H1 (cell line): ENCODE results near the gene KCMF1. TPM values are rescaled to one million over a fixed set of nuclear protein-coding genes. Genes with fewer than 3 reads are reported as not detected.

Experiments used
- CTCF ChIA-PET: fragments of 300-600 bp; sonication (Branson Sonifier 250); formaldehyde crosslinking; loops from one replicate; lab custom pipeline; 2021; ENCODE audit not compliant: partially characterized antibody; lab: Charles Lee
- POLR2A ChIA-PET: fragments of 300-600 bp; sonication (Branson Sonifier 250); formaldehyde crosslinking; loops from one replicate; lab custom pipeline; 2021; ENCODE audit warnings: inconsistent platforms; ENCODE audit not compliant: partially characterized antibody; lab: Charles Lee
- DNase-seq, 2 experiments: peaks; one replicate each; pipeline versions ENCODE4 v3.0.0 to v3.0.0-alpha.2; 2010 to 2022; ENCODE audit warnings: low spot score in 2 of 2, low read depth in 1 of 2, mixed read lengths in 1 of 2
- FAIRE-seq: peaks from 2 replicates; lab custom pipeline; 2011; peaks lifted over from hg19 to GRCh38; lab: Jason Lieb, UNC
- H2AFZ ChIP-seq: 2 replicates; pipeline ENCODE4 v1.8.1; 2012; ENCODE audit warnings: low read length, inconsistent platforms
- H2AK5ac ChIP-seq: 2 replicates; pipeline ENCODE4 v1.6.1; 2013; ENCODE audit warnings: low read depth, low read length
- H2BK120ac ChIP-seq: replicated peaks from 2 replicates; pipeline ENCODE3; 2013; ENCODE audit warnings: low read depth, low read length, inconsistent platforms
- H2BK12ac ChIP-seq: 2 replicates; pipeline ENCODE4 v1.6.1; 2013; ENCODE audit warnings: low read depth, low read length
- H2BK15ac ChIP-seq: 2 replicates; pipeline ENCODE4 v1.6.1; 2013; ENCODE audit warnings: low read length
- H2BK20ac ChIP-seq: 2 replicates; pipeline ENCODE4 v1.6.1; 2013; ENCODE audit warnings: low read length
- H2BK5ac ChIP-seq: 2 replicates; pipeline ENCODE4 v1.6.1; 2013; ENCODE audit warnings: low read depth, low read length
- H3K14ac ChIP-seq: 2 replicates; pipeline ENCODE4 v1.6.1; 2013; ENCODE audit warnings: inconsistent platforms; ENCODE audit not compliant: insufficient read length
- H3K18ac ChIP-seq: 2 replicates; pipeline ENCODE4 v1.6.1; 2013; ENCODE audit warnings: low read length; ENCODE audit errors: extremely low read depth
- H3K23ac ChIP-seq: 2 replicates; pipeline ENCODE4 v1.6.1; 2013; ENCODE audit warnings: inconsistent platforms; ENCODE audit not compliant: insufficient read length
- H3K23me2 ChIP-seq: 2 replicates; pipeline ENCODE4 v1.6.1; 2013; ENCODE audit warnings: low read depth, low read length
- H3K27ac ChIP-seq: 2 replicates; pipeline ENCODE4 v1.6.1; 2011; ENCODE audit warnings: low read depth, low read length, inconsistent platforms
- H3K27me3 ChIP-seq, 4 experiments: replicated peaks in 1 of 4; 1 replicate in 1 of 4; 2 replicates in 3 of 4; pipeline versions ENCODE4 v1.6.1 to v1.8.1; 2011 to 2013; ENCODE audit warnings: low read length in 3 of 4, mild to moderate bottlenecking in 3 of 4, inconsistent platforms in 2 of 4, mixed read lengths in 2 of 4, moderate library complexity in 1 of 4; ENCODE audit not compliant: control insufficient read depth in 3 of 4, insufficient read depth in 3 of 4; ENCODE audit errors: extremely low read depth in 1 of 4
- H3K36me3 ChIP-seq, 4 experiments: 2 replicates each; pipeline versions ENCODE4 v1.6.1 to v1.8.1; 2011 to 2013; ENCODE audit warnings: mild to moderate bottlenecking in 4 of 4, low read length in 3 of 4, moderate library complexity in 2 of 4, control low read depth in 1 of 4, inconsistent platforms in 1 of 4; ENCODE audit not compliant: insufficient read depth in 4 of 4, control insufficient read depth in 2 of 4
- H3K4ac ChIP-seq: replicated peaks from 2 replicates; pipeline ENCODE3; 2013; ENCODE audit warnings: low read length, low read depth, mixed read lengths, inconsistent platforms; ENCODE audit not compliant: insufficient read length
- H3K4me1 ChIP-seq, 4 experiments: replicated peaks in 1 of 4; 1 replicate in 1 of 4; 2 replicates in 3 of 4; pipeline versions ENCODE4 v1.6.1 to v1.8.1; 2011 to 2013; ENCODE audit warnings: low read length in 3 of 4, inconsistent platforms in 2 of 4, mixed read lengths in 1 of 4; ENCODE audit not compliant: insufficient read depth in 4 of 4, control insufficient read depth in 3 of 4
- H3K4me2 ChIP-seq, 2 experiments: 2 replicates each; pipeline versions ENCODE4 v1.6.1 to v1.8.1; 2011 to 2013; ENCODE audit warnings: low read depth in 2 of 2, low read length in 2 of 2, control low read depth in 1 of 2, inconsistent platforms in 1 of 2, mild to moderate bottlenecking in 1 of 2; ENCODE audit not compliant: insufficient read depth in 1 of 2
- H3K4me3 ChIP-seq, 4 experiments: fragments of 200-600, 300-600 bp in 1 of 4; sonication (generic), shearing (Covaris generic), sonication (Bioruptor Twin) in 1 of 4; 2 replicates each; pipeline versions ENCODE4 v1.5.1 to v1.8.1; 2011 to 2016; ENCODE audit warnings: low read length in 4 of 4, low read depth in 3 of 4, control low read depth in 2 of 4, inconsistent platforms in 2 of 4, mild to moderate bottlenecking in 2 of 4, mixed read lengths in 1 of 4, moderate library complexity in 1 of 4; ENCODE audit not compliant: insufficient read depth in 2 of 4; ENCODE audit errors: extremely low read depth in 1 of 4
- H3K56ac ChIP-seq: replicated peaks from 2 replicates; pipeline ENCODE3; 2013; ENCODE audit warnings: low read depth, mild to moderate bottlenecking, mixed read lengths, low read length, inconsistent platforms; ENCODE audit not compliant: insufficient read length
- H3K79me1 ChIP-seq: 2 replicates; pipeline ENCODE4 v1.6.1; 2013; ENCODE audit warnings: low read depth, low read length, control low read depth
- H3K79me2 ChIP-seq, 2 experiments: 2 replicates each; pipeline versions ENCODE4 v1.6.1 to v1.8.1; 2012 to 2013; ENCODE audit warnings: low read length in 2 of 2, mild to moderate bottlenecking in 2 of 2, inconsistent platforms in 1 of 2; ENCODE audit not compliant: insufficient read depth in 2 of 2, control insufficient read depth in 1 of 2
- H3K9ac ChIP-seq, 4 experiments: replicated peaks in 1 of 4; 1 replicate in 1 of 4; 2 replicates in 3 of 4; pipeline versions ENCODE4 v1.6.1 to v1.8.1; 2011 to 2013; ENCODE audit warnings: low read depth in 3 of 4, low read length in 3 of 4, control low read depth in 2 of 4, mild to moderate bottlenecking in 2 of 4, moderate library complexity in 2 of 4, inconsistent platforms in 1 of 4; ENCODE audit errors: extremely low read depth in 1 of 4
- H3K9me3 ChIP-seq, 2 experiments: 2 replicates each; pipeline versions ENCODE4 v1.6.1 to v1.8.1; 2012 to 2013; ENCODE audit warnings: mild to moderate bottlenecking in 2 of 2, moderate library complexity in 2 of 2, control low read depth in 1 of 2, inconsistent platforms in 1 of 2, low read depth in 1 of 2, low read length in 1 of 2, mixed read lengths in 1 of 2; ENCODE audit not compliant: insufficient read depth in 2 of 2
- H4K20me1 ChIP-seq, 2 experiments: replicated peaks in 1 of 2; 2 replicates each; pipeline versions ENCODE3 to v1.8.1; 2011 to 2013; ENCODE audit warnings: inconsistent platforms in 2 of 2, low read length in 2 of 2, mild to moderate bottlenecking in 1 of 2; ENCODE audit not compliant: insufficient read depth in 2 of 2, control insufficient read depth in 1 of 2
- H4K5ac ChIP-seq: 2 replicates; pipeline ENCODE4 v1.6.1; 2013; ENCODE audit warnings: low read length, low read depth, mixed read lengths, inconsistent platforms; ENCODE audit not compliant: insufficient read length
- H4K8ac ChIP-seq: 2 replicates; pipeline ENCODE4 v1.8.0; 2013; ENCODE audit warnings: mild to moderate bottlenecking, moderate library complexity, low read length, inconsistent platforms; ENCODE audit not compliant: insufficient read depth; ENCODE audit errors: extremely low read depth
- H4K91ac ChIP-seq: replicated peaks from 2 replicates; pipeline ENCODE3; 2013; ENCODE audit warnings: low read length, mixed read lengths, inconsistent platforms; ENCODE audit not compliant: insufficient read length
- POLR2AphosphoS5 ChIP-seq: IDR thresholded peaks from 2 replicates; pipeline ENCODE4 v1.6.1; 2011; ENCODE audit warnings: low read depth, low read length
- polyA plus RNA-seq, 7 experiments: library from polyadenylated mRNA; depleted of rRNA in 3 of 7; stranded (reverse) in 5 of 7; unstranded in 2 of 7; fragments of >200 nt in 5 of 7; fragments of 200-250 nt in 2 of 7; gene quantifications; 1 replicate in 5 of 7; 2 replicates in 1 of 7; 4 replicates in 1 of 7; pipeline versions ENCODE4 v1.2.1 to v1.2.3, GENCODE V29; 2011 to 2013; ENCODE audit warnings: missing spikeins in 2 of 7, mixed read lengths in 2 of 7
- total RNA-seq: library from RNA; stranded (reverse); fragmentation: NEBNext Ultra II Directional; extraction: Animal tissue kit (Norgen Biotek cat#: 25700); gene quantifications from 2 replicates; pipeline ENCODE4 v1.2.1, GENCODE V29; 2021

Gene KCMF1
- total and polyA plus RNA-seq, 2 of the 8 experiments (the other 6 are each of a cell fraction or from before 2014, with no cell fraction given) = 86.9 to 149 TPM

DNA sequence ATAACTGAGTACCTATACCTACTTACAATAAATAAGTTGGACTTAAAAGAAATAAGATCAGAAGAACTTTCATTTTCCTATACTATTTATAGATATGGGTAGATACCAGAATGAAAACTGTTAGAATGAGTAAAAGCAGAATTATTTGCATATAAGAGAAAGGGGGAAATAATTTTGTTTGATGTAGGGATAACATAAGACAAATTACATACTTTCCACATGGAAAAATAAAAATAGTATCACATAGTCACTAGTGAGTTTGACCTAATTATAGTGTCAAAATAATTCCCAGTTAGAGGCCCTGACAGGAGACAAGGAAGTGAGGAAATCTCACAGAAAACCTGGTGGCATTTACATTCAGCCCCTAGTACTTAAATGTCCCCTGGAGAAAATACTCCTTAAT is 28.6 kb downstream of the KCMF1 start:
- Histone ChIP-seq H3K4me1 (no peaks in the 10 kb centered on the region), H3K27ac (no peak overlapping the region), H3K23me2 (no peaks in the 10 kb centered on the region), H3K36me3 (peaks cover 0 to 4% (median 0%) of the 10 kb centered on the region in 4 experiments; a peak in 2 of 8 replicates), H3K4me3 (no peak overlapping the region), H3K4me2 (no peak overlapping the region), H2BK120ac (no peak overlapping the region), H4K8ac (no peak overlapping the region), H4K91ac (no peak overlapping the region), H4K20me1 (peaks cover 5 to 17% of the 10 kb centered on the region in 2 experiments), H2BK20ac (no peak overlapping the region), H3K18ac (no peak overlapping the region), H2AK5ac (no peak overlapping the region), H3K56ac (no peak overlapping the region), H2BK15ac (no peak overlapping the region), H3K23ac (no peak overlapping the region), H3K79me2 (peaks cover 21 to 99% of the 10 kb centered on the region in 2 experiments), H3K9ac (no peak overlapping the region), H3K79me1 (peaks cover 3% of the 10 kb centered on the region), H3K27me3 (no peaks in the 10 kb centered on the region), H3K14ac (no peak overlapping the region), H2AFZ (no peak overlapping the region), H3K9me3 (peaks cover 0 to 2% of the 10 kb centered on the region in 2 experiments; a peak in 1 of 4 replicates), H2BK5ac (no peak overlapping the region), H2BK12ac (no peak overlapping the region), H4K5ac (no peak overlapping the region), H3K4ac (no peak overlapping the region)
- no peak for TF ChIP-seq POLR2AphosphoS5
- ChIA-PET POLR2A (interaction anchor here (1.7 kb wide), 1 partner anchor 9 kb away, joined by 5 read pairs; no protein-coding TSS in a partner anchor), CTCF (no interaction called here)
- DNase-seq = no peak
- FAIRE-seq = no peak
